ENCODE data around the gene DMKN.

DMKN gene

GRCh38 chr19:35524181-35524837, 10.9 kb upstream of the DMKN start:
- no peak for DNase-seq (ENCODE audit: low spot score)

DNA sequence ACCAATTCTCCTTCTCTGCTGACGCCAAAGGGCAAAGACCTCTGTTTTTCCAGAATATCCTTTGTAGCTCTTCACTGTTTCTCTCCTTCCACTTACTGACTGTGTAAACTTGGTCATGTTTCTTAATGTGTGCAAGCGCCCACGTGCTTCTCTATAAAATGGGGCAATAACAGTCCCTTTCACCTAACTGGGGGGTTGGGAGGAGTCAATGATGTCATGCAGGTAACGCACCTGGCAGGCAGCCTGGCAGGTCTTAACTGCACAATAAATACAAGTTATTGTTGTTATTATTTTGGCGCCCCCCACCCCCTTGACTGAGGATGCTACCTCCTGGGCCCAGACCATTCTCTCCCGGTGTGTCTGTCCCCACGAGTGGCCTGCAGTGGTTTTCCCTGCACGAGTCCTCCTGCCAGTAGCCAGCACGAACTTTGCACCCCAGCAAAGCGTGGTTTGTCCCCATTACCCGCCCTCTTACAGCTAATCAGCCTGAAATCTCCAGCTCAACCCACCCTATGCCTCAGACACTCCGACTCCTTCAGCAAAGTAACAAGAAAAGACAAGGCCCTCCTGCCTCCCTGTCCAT, 9.4 kb upstream of the DMKN start:
- no peak for DNase-seq (ENCODE audit: low spot score)

DNA sequence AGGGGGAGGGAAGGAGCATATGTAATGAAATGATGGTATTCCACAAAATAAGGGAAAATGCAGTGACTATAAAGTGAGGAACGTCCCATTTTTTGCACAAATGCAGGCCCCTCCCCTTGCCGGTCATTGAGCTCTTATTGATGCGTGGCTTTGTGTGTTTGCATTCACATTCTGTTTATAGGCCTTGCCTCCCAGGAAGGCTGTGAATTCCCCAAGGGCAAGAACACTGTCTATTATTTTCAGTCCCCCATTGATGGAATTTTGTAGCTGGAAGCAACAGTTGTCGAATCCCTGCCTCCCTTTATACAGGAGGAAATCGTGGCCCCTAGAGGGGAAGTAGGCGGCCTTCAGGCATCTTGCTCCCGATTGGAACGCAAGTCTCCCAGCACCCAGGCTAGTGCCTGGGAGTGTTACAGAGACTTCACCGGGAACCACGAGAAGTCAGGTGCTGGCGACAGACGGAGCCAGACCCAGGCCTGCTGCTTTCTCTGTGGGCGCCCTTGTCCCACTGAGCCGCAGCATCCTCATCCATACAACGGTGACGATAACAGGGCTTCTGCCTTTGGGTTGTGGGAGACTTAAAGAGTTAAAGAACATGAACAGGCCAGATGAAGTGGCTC, 7.8 kb upstream of the DMKN start:
- DNase-seq (ENCODE audit: low spot score), result no peak

DNA sequence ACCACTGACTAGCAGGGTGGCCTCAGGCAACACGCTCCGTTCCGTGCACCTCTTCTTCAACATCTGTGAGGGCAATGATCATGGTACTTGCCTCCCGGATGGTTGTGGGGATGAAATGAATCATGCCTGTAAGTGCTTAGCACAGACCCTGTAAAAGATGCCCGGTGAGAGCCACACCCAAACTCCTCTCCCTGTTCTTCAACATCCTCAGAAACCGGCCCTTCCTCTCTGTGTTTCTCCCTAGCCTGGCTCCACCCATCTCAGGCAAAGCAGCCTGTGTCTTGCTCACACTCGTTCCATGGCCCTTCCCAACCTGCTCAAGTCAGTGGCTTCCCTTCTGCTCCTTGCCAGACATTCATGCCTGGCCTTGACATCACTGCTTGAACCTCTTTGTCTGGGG, 5.8 kb upstream of the DMKN start:
- DNase-seq (ENCODE audit: low spot score), result no peak

GRCh38 chr19:35518313-35518712, 4.9 kb upstream of the DMKN start:
- DNase-seq (ENCODE audit: low spot score), result no peak

DNA sequence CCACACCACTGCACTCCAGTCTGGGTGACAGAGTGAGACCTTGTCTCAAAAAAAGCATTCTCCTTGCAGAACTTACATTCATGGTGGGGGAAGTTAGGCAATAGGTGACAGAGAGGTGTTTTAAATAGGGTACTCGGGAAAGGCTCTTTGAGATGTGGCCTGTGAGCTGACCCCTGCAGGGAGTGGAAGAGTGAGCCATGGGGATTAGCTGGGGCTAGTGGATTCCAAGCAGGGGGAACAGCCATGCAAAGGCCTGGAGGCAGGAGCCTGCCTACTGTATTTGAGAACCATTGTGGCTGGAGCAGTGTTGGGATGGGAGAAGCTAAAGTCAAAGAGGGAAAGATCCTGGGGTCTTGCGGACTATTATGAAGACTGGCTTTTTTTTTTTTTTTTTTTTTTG, 3.9 kb upstream of the DMKN start:
- DNase-seq (ENCODE audit: low spot score), result no peak

- no peak for DNase-seq (ENCODE audit: low spot score)
Measured at GRCh38 chr19:35516310-35516709, 2.9 kb upstream of the DMKN start.

- no peak for DNase-seq (ENCODE audit: low spot score)
Measured at GRCh38 chr19:35514282-35514809, 897 bp upstream of the DMKN start.

GRCh38 chr19:35512831-35513627, 420 bp downstream of the DMKN start:
- DNase-seq (ENCODE audit: low spot score), result no peak

DNA sequence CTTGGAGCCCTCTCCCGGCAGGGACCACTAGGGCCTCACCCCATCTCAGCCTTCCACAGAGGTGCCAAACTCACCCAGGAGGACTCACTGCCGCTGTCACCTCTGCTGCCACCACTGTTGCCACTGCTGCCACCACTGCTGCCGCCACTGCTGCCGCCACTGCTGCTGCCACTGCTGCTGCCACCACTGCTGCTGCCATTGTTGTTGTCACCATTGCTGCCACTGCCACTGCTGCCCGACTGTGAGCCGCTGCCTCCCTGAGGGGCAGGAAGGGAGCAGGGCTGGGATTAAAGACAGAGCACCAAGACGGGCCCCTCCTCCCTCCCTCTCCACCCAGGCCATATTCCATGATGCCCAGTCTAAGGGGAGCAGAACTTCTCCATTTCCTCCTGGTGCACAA, 2.1 kb downstream of the DMKN start:
- no peak for DNase-seq (ENCODE audit: low spot score)

DNA sequence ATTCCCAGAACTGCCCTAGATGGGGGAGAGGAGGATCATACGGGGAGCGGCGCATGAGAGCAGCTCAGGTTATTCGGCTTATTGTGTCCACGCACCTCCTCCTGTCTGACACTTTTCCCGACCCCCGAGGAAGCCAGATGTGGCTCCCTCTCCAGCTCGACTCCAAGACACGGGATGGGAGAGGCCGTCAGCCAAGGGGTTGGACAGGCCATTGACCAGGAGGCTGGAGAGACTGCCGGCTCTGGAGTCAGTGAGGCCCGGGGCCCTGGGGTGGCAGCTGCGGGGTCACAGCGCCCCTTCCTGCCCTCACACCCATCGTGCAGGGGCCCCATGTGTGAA, 2.9 kb downstream of the DMKN start:
- no peak for DNase-seq (ENCODE audit: low spot score)

GRCh38 chr19:35509861-35510625, 3.4 kb downstream of the DMKN start:
- peak; percentile 71 for DNase-seq (ENCODE audit: low spot score)

GRCh38 chr19:35509018-35509652, 4.3 kb downstream of the DMKN start:
- DNase-seq (ENCODE audit: low spot score), result peak; percentile 43

DNA sequence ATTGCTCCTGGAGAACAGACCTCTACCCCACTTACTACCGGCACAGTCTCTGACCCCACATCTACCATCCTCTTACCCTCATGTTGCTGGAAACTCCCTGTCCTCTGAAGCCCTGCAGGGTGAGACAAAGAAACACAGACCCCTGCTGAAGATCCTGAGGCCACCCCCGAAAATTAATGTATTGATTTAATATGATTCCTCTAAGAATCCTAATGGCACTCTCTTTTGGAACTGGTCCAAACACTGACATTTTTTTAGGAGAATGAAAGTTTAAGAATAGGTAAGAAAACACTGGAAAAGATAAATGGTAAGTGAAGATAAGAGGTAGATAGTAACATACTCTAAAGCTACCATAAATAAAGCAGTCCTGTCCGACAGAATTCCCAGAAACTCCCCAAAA, 5.3 kb downstream of the DMKN start:
- DNase-seq (ENCODE audit: low spot score), result no peak

DNA sequence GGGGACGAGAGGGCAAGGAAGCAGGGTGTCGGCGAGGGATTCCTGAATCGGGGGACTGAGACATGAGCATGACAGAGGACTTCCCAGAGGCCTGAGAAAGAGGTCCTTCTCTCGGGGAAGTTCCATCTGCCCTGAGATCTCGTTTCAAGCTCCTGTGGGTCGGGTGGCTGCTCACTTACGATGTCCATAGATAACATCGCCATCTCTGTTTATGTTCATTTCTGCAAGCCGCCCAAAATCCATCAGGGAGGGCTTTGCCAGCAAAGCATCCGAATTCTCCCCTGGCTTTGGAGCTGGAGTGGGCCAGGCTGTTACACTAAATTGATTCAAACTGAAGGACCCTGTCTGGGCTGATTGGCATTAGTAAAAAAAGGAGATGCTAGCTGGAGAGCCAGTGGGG, 5.9 kb downstream of the DMKN start:
- DNase-seq (ENCODE audit: low spot score), result no peak

DNA sequence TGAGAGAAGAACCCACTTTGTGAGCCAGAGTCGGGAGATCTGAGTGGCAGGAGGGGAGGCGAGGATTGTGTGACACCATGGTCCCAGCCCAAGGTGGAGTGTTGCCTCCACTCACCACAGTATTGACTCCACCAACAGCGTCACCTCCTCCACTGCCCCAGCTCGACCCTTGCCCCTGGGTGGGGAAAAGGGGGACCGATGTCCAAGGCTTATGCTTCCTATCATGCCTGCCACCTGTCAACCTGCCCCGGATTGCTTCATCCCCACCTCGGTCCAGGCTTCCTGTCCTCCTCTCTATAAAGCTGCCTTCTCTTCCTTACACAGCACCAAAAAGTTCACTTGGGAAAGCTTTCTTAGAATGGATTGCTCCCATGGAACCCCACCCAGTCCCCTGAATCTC, 7.4 kb downstream of the DMKN start:
- no peak for DNase-seq (ENCODE audit: low spot score)

DNA sequence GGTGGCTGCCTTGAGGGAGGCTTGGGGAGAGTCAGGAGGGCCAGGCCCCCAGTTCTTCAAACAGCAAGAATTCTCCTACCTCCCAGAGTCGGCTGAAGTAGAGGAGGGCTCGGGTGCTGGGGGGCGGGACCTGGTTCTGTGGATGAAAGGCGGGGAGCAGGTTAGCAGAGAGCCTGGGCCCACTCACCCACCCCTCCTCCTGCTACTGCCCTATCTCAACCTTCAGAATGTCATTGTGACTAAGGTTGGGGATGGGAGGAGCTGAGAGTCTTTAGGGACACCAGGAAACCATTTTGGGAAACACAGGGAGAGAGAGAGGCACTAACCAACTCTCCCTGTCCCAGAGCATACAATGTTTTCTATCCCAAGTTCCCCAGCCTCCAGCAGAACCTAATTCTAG, 10.7 kb downstream of the DMKN start:
- no peak for DNase-seq (ENCODE audit: low spot score)

- no peak for DNase-seq (ENCODE audit: low spot score)
Measured at GRCh38 chr19:35501684-35502083, 11.8 kb downstream of the DMKN start.

DNA sequence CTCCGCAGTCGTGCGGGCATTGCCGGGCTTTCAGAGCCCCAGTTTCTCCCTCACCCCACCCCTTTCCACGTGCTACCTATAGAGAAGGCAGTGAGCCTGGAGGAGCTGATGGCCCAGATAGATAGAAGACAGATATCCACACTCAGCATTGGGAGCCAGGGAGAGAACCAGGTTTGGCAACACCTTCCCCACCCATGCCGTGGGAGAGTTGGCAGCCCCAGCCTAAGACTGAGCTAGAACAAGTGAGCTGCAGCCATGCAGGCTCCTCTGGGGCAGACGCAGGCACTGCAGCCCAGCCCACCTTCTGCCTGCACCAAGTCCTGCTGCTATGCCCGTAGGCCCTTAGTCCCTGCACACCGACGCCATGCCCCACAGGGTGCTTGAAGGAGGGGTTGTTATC, 12.8 kb downstream of the DMKN start:
- no peak for DNase-seq (ENCODE audit: low spot score)

DNA sequence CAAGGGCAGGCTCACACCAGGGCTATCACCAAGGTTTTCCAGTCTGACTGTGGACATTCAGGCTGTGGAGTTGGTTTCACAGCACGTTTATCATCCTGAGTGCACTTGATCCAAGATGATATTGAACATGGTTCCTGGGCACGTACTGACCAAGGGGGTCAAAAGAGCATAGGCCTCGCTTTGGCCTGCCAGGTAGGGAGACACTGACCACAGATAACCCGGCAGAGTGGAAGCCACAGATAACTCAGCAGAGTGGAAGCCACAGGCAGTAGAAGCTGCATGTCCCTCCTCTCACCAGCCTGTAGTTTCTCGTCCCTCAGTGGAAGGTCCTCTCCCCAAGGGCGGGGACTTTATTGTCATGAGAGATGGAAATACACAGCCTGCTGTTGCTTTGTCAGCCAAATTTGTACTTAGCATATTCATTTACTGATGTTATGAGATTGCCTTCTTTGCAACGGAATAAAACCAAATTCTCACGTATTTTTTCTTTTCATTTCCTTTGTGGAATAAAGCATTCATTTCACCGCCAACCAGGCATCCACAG, 14.4 kb downstream of the DMKN start:
- DNase-seq (ENCODE audit: low spot score), result no peak

- DNase-seq (ENCODE audit: low spot score), result no peak
Measured at GRCh38 chr19:35498220-35498619, 15.2 kb downstream of the DMKN start.
